ENCODE measurements around the gene RAD51B.

RAD51B gene

GRCh38 chr14:68222154-68222553 lies 402.6 kb downstream of the RAD51B start:
- DNase-seq (ENCODE audit: insufficient read length, low spot score) (no peak), FAIRE-seq (no peak)
- TF ChIP-seq, protein P1, sequence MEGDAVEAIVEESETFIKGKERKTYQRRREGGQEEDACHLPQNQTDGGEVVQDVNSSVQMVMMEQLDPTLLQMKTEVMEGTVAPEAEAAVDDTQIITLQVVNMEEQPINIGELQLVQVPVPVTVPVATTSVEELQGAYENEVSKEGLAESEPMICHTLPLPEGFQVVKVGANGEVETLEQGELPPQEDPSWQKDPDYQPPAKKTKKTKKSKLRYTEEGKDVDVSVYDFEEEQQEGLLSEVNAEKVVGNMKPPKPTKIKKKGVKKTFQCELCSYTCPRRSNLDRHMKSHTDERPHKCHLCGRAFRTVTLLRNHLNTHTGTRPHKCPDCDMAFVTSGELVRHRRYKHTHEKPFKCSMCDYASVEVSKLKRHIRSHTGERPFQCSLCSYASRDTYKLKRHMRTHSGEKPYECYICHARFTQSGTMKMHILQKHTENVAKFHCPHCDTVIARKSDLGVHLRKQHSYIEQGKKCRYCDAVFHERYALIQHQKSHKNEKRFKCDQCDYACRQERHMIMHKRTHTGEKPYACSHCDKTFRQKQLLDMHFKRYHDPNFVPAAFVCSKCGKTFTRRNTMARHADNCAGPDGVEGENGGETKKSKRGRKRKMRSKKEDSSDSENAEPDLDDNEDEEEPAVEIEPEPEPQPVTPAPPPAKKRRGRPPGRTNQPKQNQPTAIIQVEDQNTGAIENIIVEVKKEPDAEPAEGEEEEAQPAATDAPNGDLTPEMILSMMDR (IDR thresholded peaks at IDR 0.05; ENCODE audit: insufficient read depth, missing control alignments), result no peak

GRCh38 chr14:68222726-68223125 lies 403.1 kb downstream of the RAD51B start:
- FAIRE-seq, result no peak
- TF ChIP-seq, protein P1 (IDR thresholded peaks at IDR 0.05; ENCODE audit: insufficient read depth, missing control alignments), result no peak
- DNase-seq (ENCODE audit: insufficient read length, low spot score), result no peak

- no peak for FAIRE-seq
- TF ChIP-seq, protein P1 (IDR thresholded peaks at IDR 0.05; ENCODE audit: insufficient read depth, missing control alignments), result no peak
- DNase-seq (ENCODE audit: insufficient read length, low spot score), result no peak
These were observed 404.1 kb downstream of the RAD51B start for GRCh38 chr14:68223631-68224030.

- TF ChIP-seq, protein P1 (IDR thresholded peaks at IDR 0.05; ENCODE audit: insufficient read depth, missing control alignments), result no peak
- no peak for DNase-seq (ENCODE audit: insufficient read length, low spot score)
- no peak for FAIRE-seq
These were observed 405.7 kb downstream of the RAD51B start for GRCh38 chr14:68225321-68225720.

DNA sequence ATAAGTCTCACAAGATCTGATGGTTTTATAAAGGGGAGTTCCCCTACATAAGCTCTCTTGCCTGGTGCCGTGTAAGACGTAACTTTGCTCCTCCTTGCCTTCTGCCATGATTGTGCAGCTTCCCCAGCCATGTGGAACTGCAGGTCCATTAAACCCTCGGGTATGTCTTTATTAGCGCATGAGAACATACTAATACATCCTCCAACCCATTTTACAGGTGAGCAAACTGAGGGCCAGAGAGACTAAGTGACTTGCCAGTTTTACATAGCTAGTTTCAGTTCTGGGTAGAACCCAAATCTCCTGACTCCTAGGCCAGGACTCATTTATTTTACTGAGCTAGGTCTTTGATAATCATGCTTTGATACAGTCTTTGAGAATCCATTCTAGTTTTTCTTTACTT lies 406.9 kb downstream of the RAD51B start:
- DNase-seq (ENCODE audit: insufficient read length, low spot score) (no peak), FAIRE-seq (no peak)
- TF ChIP-seq, protein P1 (IDR thresholded peaks at IDR 0.05; ENCODE audit: insufficient read depth, missing control alignments), result no peak

DNA sequence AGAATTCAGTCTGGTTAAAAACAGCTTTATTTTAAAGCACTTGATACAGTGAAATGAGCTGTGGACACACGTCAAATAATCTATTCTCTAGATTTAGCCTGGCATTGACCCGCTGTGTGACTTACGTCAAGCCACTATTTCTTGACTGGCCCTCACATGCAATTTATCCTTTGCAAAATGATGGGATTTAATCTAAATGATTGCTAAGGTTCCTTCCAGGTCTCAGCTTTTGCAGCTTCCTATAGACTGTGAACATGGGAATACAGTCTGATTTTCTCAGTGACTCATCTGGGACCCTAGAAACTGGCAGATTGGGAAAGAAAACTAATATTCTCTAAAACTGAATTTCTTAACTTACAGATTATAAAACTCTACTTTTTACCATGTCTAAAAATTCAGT lies 409.1 kb downstream of the RAD51B start:
- TF ChIP-seq, protein P1 (IDR thresholded peaks at IDR 0.05; ENCODE audit: insufficient read depth, missing control alignments), result no peak
- FAIRE-seq (no peak), DNase-seq (ENCODE audit: insufficient read length, low spot score) (no peak)

DNA sequence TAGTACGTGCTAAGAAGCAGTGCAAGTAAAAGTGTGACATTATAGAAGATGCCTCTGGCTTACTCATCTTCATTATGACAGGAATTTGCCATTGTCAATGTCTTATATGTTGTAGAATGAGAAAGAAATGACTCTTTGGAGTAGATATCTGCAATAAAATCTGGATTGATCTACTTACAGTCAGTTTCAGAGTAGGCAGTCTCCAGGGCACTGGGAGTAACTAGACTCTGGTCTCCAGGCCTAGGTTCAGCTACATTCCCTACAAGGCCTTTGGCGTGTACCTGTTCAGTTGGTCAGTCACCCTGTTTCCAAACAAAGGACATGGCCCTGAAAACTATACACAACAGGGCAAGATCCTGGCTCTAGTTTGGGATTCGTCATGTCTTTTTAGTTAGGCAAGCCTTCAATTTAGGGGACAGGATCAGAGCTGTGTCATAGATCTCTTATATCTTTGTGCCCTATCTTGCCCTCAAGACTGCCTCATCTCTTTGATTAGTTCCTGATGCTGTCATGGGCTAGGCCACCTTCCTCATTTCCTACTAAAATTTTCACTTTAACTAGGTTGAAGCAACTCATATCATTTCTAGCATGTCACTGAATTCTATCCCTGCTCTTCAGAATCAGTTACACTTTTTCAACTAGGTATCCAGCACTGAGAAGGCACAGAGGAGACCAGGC lies 410.0 kb downstream of the RAD51B start:
- FAIRE-seq (no peak), DNase-seq (ENCODE audit: insufficient read length, low spot score) (no peak)
- TF ChIP-seq, protein P1 (IDR thresholded peaks at IDR 0.05; ENCODE audit: insufficient read depth, missing control alignments), result no peak
